Epithelial cell of esophagus (primary cell): ENCODE data around the gene CCDC66.

Experiments
- DNase-seq: peaks from one replicate; pipeline ENCODE4 v3.0.0; 2010; ENCODE audit warnings: low read depth
- H3K4me3 ChIP-seq: 2 replicates; pipeline ENCODE4 v1.5.1; 2011; ENCODE audit warnings: mild to moderate bottlenecking, low read length, control low read depth
- CTCF ChIP-seq: IDR thresholded peaks from 2 replicates; pipeline ENCODE4 v1.5.1; 2011; ENCODE audit warnings: low read depth, mild to moderate bottlenecking, low read length, control low read depth, inconsistent platforms; ENCODE audit not compliant: insufficient read depth; ENCODE audit errors: missing control alignments

The CCDC66 gene

DNA sequence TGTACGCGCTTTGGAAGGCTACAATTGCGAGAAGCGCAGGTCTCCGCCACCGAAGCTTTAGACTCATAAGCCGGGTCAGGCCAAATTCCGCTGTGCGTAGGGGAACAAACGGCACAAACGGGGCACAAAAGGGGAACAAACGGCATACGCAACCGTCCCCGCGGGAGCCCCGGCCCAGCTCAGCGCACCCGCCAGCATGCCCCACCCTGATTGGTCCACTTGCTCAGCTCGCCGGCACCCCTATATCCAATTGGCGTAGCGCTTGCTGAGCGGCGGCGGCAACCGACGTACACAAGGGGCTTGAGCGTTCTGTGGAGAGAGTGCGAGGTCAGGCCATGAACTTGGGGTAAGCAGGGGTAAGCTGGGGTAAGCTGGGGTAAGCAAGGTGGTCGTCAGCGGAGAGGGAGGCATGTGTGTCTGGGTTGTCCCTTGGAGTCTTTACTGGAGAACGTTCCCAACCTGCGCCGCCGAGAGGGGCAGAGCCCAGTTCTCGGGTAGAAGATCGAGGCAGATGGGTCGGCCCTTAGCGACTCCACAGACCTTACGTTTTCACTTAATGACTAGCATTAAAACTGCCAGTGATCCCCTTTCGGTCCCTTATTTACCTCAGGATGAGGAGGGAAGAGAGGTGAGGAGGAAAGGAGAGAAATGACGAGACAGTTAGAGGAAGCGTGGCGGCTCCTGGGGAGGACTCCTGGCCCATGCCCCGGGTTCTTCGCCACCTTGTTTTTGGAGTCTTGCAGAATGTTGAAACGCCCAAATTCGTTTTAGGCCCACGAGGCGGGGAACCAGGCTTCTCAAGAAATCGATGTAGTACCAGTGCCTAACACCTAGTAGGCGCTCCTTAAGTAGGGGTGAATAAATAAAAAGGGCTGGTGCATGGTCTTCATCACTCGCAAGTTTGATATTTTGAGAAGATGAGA lies at the start of gene CCDC66:
Gene CCDC66 (plus strand): TSS at position 268 of the 923 bp plus-strand sequence. CDS start 68 bp downstream, at position 336.
- H3K4me3 ChIP-seq = peak within 1 kb of the TSS; percentile 93
- TF ChIP-seq CTCF = peak; percentile 76
- DNase-seq = peak; percentile 95

GRCh38 chr3:56519641-56520040 lies 37.3 kb upstream of the CCDC66 start:
- no peak overlapping the region for H3K4me3 ChIP-seq
- DNase-seq = no peak
- TF ChIP-seq CTCF = no peak

DNA sequence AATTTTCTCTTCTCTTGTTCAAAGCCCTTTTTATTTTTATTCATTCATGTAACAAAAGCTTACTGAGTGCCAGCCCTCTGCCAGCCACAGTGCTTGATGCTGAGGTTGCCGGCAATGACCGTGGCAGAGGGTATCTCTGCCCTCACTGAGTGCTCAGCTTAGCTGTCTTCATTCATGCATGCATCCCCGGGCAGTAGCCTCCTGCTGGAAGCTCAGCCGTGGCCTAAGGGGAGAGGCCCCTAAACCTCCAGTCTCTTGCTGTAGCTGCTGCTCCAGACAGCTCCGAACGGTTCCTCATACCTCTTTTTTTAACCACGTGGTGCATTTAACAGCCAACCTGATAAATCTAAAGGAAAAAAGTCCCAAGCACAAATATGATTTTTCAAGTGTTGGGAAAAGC lies 34.6 kb upstream of the CCDC66 start:
- DNase-seq = no peak
- no peak overlapping the region for H3K4me3 ChIP-seq
- no peak for TF ChIP-seq CTCF

DNA sequence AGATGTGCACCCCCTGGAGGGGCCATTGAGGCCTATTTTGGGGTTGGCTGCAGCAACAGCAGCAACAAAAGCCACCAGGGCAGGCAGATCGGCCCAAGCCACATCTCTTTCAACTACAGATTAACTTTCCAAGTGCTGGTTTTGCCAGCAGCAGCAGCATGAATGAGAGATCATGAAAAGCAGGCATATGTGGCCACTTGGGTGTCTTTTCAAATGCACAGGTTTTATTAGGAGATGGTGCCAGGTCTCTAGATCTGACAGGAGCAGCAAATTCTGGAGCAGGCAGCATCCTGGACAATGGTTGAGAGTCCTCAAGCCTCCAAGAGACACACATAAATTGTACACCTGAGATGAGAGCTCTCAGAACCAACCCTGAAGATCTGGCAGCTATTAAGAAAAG lies 31.7 kb upstream of the CCDC66 start:
- H3K4me3 ChIP-seq = no peak overlapping the region

GRCh38 chr3:56536735-56537134 lies 20.2 kb upstream of the CCDC66 start:
- no peak for TF ChIP-seq CTCF
- DNase-seq = no peak
- H3K4me3 ChIP-seq = no peak overlapping the region

More for the DNA sequence above, 31.7 kb upstream of the CCDC66 start:
- no peak for TF ChIP-seq CTCF
- no peak for DNase-seq

DNA sequence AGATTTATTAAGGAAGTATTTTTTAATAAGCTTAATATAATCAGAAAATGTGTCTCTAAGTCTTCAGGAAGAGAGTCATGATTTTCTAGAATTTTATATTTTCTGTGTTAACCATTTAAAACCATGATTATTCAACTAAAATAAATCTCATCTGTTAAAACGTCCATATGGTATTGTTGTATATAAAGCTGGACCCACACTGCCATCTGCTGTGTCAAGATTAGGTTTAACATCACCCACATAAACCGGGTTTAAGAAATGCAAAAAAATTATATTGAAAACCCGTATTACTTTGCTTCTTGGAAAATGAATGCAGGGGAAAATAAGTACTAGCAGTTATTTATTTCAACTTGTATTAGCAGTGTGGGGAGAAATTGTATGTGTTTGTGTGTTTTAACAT lies 9.5 kb upstream of the CCDC66 start:
- H3K4me3 ChIP-seq = no peak overlapping the region
- no peak for TF ChIP-seq CTCF
- DNase-seq = peak; percentile 20

DNA sequence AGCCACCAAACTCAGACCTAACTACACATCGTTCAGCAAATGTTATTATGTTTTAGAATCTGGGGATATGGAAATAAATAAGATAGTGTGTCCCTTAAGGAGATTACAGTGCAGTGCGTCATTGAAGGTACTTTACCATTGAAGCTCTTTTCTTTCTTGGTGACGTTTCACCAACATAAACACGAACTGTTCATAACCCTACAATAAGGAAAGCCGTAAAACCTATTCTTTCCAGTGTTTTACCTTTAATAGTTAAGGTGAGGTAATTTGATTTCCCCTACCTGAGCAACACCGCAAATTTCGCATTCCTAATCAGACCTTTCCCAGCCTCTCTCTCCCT lies 826 bp downstream of the CCDC66 start:
- no peak for DNase-seq
- H3K4me3 ChIP-seq = peak overlapping the region; percentile 93
- TF ChIP-seq CTCF = no peak
